HG02852 (cell line): ENCODE measurements around the gene LYZL2.
"Not testable (repeated sequence)": the region's sequence is repeated elsewhere in the genome, so short reads cannot be mapped to it uniquely, and the experiment has no call there.

ENCODE experiments used
- ATAC-seq: cut with Tn5 transposase; IDR thresholded peaks from one replicate; pipeline ENCODE4 v1.9.1; 2021; ENCODE audit warnings: mild to moderate bottlenecking, moderate library complexity; ENCODE audit not compliant: unreplicated experiment

The LYZL2 gene

DNA sequence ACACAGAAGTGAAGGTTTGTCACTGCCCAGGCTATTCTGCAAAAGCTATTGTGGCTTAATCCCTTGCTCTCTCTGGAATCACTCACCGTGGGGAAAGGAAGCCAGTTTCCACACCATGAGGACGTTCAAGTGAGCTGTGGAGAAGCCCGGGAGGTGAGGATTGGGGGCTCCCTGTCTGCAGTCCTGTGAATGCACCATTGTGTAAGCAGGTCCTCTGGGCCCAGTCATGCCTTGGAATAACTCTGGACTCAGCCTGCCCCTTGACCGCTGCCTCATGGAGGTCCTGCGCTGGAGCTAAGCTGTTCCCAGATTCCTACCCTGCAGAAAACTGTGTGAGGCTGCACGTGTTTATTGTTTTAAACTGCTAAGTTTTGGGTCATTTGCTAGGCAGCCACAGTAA is 33.5 kb downstream of the LYZL2 start:
- ATAC-seq, result no peak

- ATAC-seq, result no peak
These were observed 35.5 kb downstream of the LYZL2 start for GRCh38 chr10:30594077-30594476.

- ATAC-seq, result not testable (repeated sequence)
These were observed 36.8 kb downstream of the LYZL2 start for GRCh38 chr10:30592770-30593169.

GRCh38 chr10:30591249-30591670 is 38.3 kb downstream of the LYZL2 start:
- ATAC-seq, result no peak

DNA sequence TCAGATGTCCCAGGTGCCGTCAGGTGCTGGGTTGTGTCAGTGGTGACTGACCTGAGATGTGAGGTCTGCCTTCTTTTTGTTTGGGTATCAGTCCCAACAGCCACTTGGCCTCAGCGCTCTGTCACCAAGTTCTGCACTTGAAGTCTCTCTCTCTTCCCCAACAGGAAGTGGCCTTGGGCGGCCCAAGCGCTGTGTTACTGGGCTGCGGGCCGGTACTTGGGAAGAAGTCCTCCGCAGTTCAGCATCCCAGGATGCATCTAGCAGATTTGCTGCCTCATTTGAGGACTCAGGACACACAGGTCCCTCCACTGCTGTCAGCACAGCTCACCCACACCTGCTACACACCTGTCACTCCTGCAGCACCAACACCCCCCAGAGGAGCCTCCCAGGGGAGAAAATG is 40.1 kb downstream of the LYZL2 start:
- no peak for ATAC-seq

DNA sequence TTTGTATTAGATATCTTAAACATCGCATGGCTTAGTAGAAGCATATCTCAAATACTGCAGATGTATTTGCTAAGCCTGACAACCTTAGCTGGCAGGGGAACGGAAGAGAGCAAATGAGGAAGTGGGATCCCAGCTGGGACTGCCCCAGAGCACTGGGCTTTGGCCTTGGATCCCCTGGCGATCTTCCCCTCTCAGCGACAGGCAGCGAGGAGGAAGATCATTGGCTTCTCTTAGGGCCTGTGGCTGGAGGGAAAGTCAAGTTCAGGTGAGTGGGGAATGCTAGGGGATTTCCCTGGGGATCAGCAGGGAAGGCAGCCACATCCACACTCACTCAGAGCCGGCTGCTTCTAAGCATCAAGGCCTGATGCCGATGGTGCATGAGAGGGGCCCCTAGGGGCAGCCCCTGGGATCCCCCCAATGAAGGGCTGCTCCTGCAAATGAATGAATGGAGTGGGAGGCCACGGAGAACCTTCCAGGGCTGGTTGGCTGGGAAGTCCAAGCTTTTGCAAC is 42.0 kb downstream of the LYZL2 start:
- ATAC-seq, result peak; percentile 89

DNA sequence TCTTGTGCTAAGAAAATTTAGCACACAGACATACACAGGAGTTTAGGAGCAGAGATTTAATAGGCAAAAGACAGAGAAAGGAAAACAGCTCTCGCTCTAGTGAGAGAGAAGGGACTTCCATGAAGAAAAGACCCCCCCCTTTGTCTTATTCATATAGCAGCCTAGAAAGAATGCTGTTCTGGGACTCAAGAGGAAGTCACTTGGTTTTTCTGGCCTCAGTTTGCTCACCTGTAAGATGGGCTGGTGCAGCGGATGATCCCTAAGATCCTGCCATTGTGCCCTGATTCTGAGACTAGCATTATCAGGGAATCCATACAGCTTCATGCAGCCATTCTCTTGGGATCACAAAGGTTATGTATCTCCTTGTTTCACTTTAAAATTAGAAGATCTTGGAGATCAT is 42.7 kb downstream of the LYZL2 start:
- no peak for ATAC-seq

- no peak for ATAC-seq
These were observed 45.7 kb downstream of the LYZL2 start for GRCh38 chr10:30583778-30584415.

- ATAC-seq, result no peak
These were observed 47.7 kb downstream of the LYZL2 start for GRCh38 chr10:30581779-30582380.

DNA sequence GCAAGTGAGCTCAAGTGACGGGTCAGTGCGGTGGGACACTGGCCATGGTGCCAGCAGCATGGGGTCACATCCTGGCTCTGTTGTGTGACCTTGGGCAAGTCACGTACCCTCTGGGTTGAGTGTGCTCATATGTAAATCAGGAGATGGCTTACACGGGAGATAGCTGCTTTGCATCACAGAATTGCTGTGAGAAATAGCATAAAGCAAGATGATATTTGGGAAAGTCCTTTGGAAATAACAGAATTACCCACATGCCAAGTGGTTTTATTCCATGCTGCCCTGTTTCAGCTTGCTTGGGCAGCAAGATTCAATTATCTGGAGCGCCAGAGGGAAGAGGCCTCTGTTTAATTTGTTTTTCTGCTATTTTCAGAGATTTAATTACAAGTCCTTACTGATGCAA is 48.9 kb downstream of the LYZL2 start:
- ATAC-seq, result no peak

DNA sequence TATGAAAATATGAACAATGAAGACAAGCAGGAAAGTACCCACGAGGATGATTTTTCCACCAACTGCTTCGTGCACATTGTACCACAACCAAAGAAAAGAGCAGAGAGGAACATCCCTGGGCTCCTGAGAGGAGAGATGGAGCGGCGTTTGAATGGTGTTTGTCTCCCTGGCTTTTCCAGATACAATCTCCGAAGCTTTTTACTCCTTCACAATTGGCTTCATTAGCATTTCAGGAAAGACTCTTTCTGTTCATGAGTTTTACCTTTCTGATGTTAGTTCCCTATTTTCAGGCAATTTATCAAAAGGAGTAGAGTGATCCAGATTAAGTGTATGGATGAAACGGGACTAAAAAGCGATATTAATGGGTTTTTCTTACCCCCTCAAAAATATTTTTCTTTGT is 49.3 kb downstream of the LYZL2 start:
- no peak for ATAC-seq

GRCh38 chr10:30579574-30579973 is 50.0 kb downstream of the LYZL2 start:
- no peak for ATAC-seq

- ATAC-seq, result no peak
These were observed 52.5 kb downstream of the LYZL2 start for GRCh38 chr10:30577048-30577447.

GRCh38 chr10:30576641-30577040 is 52.9 kb downstream of the LYZL2 start:
- no peak for ATAC-seq

DNA sequence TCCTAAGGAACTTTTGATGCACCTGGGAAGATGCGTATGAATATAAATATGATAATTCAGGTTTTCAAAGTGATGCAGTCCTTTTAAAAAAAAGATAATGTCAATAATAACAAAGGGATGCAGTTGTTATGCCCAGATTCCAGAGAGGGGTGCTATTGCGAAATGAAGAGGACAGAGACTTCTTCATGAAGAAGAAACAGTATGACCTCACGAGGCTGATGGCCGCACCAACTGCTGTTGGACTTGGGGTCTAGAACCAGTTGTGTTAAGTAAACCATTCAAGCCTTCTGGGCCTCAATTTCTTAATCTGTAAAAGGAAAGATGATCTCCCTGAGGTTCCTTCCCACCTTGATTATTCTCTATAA is 55.1 kb downstream of the LYZL2 start:
- ATAC-seq, result no peak

DNA sequence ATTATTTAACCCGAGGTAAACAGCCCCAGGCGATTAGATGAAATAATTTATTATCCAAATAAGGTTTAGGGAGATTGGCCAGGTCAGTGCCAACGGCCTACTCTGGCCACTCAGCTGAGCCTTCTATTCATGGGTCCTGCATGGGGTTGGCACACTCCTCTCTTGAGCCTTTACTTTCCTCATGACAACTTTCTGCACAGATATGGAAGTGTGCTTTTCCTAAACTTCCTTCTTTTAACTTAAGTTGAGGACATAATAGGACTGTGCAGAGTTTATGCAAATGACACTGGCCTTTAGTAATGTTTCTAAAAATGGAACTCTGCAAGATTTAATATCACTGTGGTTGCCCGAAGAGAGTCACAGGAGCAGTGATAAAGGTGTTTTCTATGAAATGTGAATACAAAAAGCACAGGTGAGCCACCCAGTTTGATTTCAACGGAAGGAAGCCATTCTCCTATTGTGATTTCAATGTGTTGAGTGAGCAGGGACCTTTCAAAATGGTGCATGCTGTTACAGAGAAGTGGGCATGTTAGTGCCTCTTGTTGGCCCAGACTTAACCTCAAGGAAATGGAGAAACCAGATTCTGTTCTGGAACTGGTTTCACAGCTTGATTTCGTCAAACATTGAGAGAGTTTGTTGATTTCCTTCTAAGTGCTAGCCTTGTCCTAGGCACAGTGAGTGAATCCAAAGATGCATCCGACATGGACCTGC is 55.7 kb downstream of the LYZL2 start:
- no peak for ATAC-seq

GRCh38 chr10:30565449-30565848 is 64.1 kb downstream of the LYZL2 start:
- no peak for ATAC-seq

GRCh38 chr10:30562787-30563186 is 66.8 kb downstream of the LYZL2 start:
- no peak for ATAC-seq
